HG03039 (cell line): ENCODE data around the gene SUN1.

Experiments
- ATAC-seq: cut with Tn5 transposase; IDR thresholded peaks from one replicate; pipeline ENCODE4 v1.9.1; 2021; ENCODE audit warnings: mild to moderate bottlenecking, moderate library complexity; ENCODE audit not compliant: unreplicated experiment

The SUN1 gene

GRCh38 chr7:901041-901387 lies 68.7 kb downstream of the SUN1 start:
- no peak for ATAC-seq

GRCh38 chr7:901388-902154 lies 69.3 kb downstream of the SUN1 start:
- ATAC-seq: no peak

GRCh38 chr7:902996-903395 lies 70.7 kb downstream of the SUN1 start:
- no peak for ATAC-seq

- ATAC-seq: no peak
Measured at GRCh38 chr7:903921-904755, 71.9 kb downstream of the SUN1 start.

DNA sequence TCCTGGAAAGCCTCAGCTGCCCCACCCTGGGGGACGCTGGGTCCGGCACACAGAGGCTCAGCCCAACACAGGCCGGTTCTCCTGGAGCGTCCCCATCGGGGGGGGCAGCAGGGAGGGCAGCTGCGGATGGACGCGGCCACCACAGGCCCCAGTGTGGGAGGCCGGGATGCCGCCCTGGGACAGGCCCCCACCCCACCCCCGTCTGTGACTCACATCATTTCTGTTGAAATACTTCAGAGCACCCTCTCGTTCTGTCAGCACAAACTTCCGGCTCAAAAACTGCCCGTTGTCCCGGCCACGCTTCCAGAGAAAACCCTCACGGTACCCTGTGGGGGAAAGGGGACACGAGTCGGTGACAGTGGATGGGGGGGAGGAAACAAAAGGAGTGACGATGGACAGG lies 72.6 kb downstream of the SUN1 start:
- no peak for ATAC-seq

DNA sequence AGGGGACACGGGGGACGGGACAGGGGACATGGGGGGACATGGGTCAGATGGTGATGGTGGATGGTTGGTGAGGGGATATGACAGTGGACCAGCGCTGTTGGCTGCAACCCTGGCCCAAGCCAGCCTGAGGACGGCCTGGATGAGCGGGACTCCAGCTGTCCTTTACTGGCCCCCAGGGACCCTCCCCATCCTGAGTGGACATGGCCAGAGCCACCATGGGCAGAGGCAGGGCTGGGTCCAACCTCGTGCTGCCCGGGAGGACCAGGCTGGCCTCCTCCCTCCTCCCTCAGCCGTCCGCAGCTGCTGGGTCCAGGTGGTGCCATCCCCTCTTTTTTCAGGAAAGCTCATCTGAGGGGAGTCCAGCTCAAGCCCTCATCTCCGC lies 74.5 kb downstream of the SUN1 start:
- no peak for ATAC-seq

- no peak for ATAC-seq
Measured at GRCh38 chr7:907158-907980, 75.1 kb downstream of the SUN1 start.

DNA sequence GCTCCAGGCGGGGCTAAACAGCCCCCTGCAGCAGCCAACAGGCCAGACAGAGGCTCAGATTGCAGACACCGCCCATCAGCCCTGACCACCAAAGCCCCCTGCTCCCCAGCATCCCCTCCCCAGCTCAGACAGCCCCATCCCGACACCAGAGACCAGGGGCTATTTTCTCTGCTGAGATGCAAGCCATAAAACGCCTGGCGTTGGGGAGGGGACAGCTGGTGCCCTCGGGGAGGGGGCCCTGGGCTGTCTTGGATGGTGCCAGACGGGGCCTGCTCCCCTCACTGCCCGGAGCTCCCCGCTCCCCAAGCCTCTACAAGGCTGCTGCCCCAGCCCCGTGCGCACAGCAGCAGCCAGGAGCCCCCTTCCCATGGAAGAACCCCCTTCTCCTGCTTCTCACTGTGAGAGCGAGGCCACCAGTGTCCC lies 75.9 kb downstream of the SUN1 start:
- no peak for ATAC-seq

- ATAC-seq: peak; percentile 63
Measured at GRCh38 chr7:908591-909357, 76.5 kb downstream of the SUN1 start.

GRCh38 chr7:909358-910329 lies 77.4 kb downstream of the SUN1 start:
- no peak for ATAC-seq

GRCh38 chr7:910441-910861 lies 78.2 kb downstream of the SUN1 start:
- ATAC-seq: no peak

GRCh38 chr7:910931-911431 lies 78.7 kb downstream of the SUN1 start:
- no peak for ATAC-seq

GRCh38 chr7:911791-912480 lies 79.7 kb downstream of the SUN1 start:
- no peak for ATAC-seq

- ATAC-seq: no peak
Measured at GRCh38 chr7:913736-914520, 81.7 kb downstream of the SUN1 start.

DNA sequence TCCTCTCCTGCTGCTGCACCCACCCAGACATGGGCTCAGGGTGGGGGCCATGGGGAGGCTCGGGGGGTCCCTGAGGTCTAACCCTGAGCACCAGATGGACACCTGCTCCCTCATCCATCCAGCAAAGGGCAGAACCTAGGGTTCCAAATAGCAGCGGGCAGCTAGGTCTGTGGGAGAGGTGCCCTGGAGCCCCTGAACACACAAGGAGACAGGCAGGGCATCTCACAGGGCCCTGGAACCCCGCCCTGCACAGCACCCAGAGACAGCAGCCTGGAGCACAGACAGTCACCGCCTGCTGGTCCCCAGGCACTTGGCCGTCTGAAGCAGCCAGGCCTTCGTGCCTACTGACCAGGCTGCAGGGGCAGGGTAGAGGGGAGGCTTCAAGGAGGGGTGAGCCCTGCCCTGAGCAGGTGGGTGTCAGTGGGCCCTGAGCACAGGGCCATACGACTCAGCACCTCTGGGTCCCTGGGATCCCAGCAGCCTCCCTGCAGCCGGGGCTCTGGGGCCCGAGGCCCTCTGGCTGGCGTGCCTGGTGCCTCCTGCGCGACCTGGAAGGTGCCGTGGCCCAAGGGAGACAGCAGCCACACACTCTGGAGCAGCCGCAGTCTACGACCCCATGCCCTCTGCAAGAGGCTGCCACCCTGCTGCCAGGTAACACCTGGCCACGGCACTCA lies 82.4 kb downstream of the SUN1 start:
- ATAC-seq: no peak

- no peak for ATAC-seq
Measured at GRCh38 chr7:915291-916218, 83.3 kb downstream of the SUN1 start.
